A673 (cell line): ENCODE measurements around the gene LRRC8A. TPM values are rescaled to one million over a fixed set of nuclear protein-coding genes. Genes with fewer than 3 reads are reported as not detected.

ENCODE experiments used
- Bru-seq: library from RNA; stranded (reverse); fragments of 400-500 nt; gene quantifications from one replicate; lab custom pipeline; 2021; lab: Mats Ljungman, UMichigan
- BruChase-seq, 2 experiments: library from RNA; stranded (reverse); fragments of 400-500 nt; gene quantifications; one replicate each; lab custom pipeline; 2021; lab: Mats Ljungman, UMichigan
- BruUV-seq: library from RNA; stranded (reverse); fragments of 400-500 nt; replicated peaks from 2 replicates; lab custom pipeline; 2021; lab: Mats Ljungman, UMichigan
- CTCF ChIA-PET: fragments of 300-600 bp; sonication (Branson Sonifier 250); formaldehyde crosslinking; loops from one replicate; lab custom pipeline; 2022; ENCODE audit warnings: antibody characterized with exemption; lab: Charles Lee
- POLR2A ChIA-PET: fragments of 300-600 bp; sonication (Branson Sonifier 250); formaldehyde crosslinking; loops from one replicate; lab custom pipeline; 2022; ENCODE audit warnings: antibody characterized with exemption; ENCODE audit not compliant: low non-redundant PET; lab: Charles Lee
- DNase-seq: peaks from one replicate; pipeline ENCODE4 v3.0.0-alpha.2; 2015; ENCODE audit warnings: low spot score
- H3K27ac ChIP-seq: fragments of 200-600 bp; sonication (generic); 2 replicates; pipeline ENCODE4 v1.5.1; 2016; ENCODE audit warnings: mixed run types, low read depth, mild to moderate bottlenecking, mixed read lengths, antibody characterized with exemption, low read length; ENCODE audit not compliant: poor library complexity, severe bottlenecking
- H3K27me3 ChIP-seq: fragments of 200-600 bp; sonication (generic); replicated peaks from 2 replicates; pipeline ENCODE4 v1.6.1; 2017; ENCODE audit warnings: mixed run types, low read depth, mild to moderate bottlenecking, mixed read lengths, antibody characterized with exemption, low read length; ENCODE audit not compliant: insufficient read depth, poor library complexity
- H3K36me3 ChIP-seq: fragments of 200-600 bp; sonication (generic); 2 replicates; pipeline ENCODE4 v1.6.1; 2016; ENCODE audit warnings: mixed run types, mild to moderate bottlenecking, mixed read lengths, antibody characterized with exemption, low read length; ENCODE audit not compliant: insufficient read depth, poor library complexity, severe bottlenecking
- H3K4me1 ChIP-seq: fragments of 200-600 bp; sonication (generic); 2 replicates; pipeline ENCODE4 v1.6.1; 2017; ENCODE audit warnings: mixed run types, mild to moderate bottlenecking, mixed read lengths, antibody characterized with exemption, low read length; ENCODE audit not compliant: insufficient read depth, poor library complexity, severe bottlenecking
- H3K4me3 ChIP-seq: fragments of 200-600 bp; sonication (generic); 2 replicates; pipeline ENCODE4 v1.5.1; 2016; ENCODE audit warnings: low read depth, mixed run types, mild to moderate bottlenecking, mixed read lengths, low read length; ENCODE audit not compliant: poor library complexity, severe bottlenecking
- H3K9me3 ChIP-seq: fragments of 200-600 bp; sonication (generic); 2 replicates; pipeline ENCODE4 v1.6.1; 2016; ENCODE audit warnings: mixed run types, low read depth, mild to moderate bottlenecking, mixed read lengths, antibody characterized with exemption, low read length; ENCODE audit not compliant: poor library complexity, severe bottlenecking
- EZH2 ChIP-seq: fragments of 200-600 bp; sonication (generic); IDR thresholded peaks from 2 replicates; pipeline ENCODE4 v1.6.1; 2017; ENCODE audit warnings: borderline replicate concordance, low read depth, mild to moderate bottlenecking, mixed read lengths, antibody characterized with exemption, low read length; ENCODE audit not compliant: poor library complexity, severe bottlenecking
- intact Hi-C: fragments of 100-400 bp; cut with micrococcal nuclease; formaldehyde crosslinking; loops from one replicate; pipeline ENCODE4 v1.10.0; 2022; ENCODE audit not compliant: unreplicated experiment
- long read RNA-seq: library from polyadenylated mRNA; stranded (forward); transcript quantifications from one replicate; pipeline ENCODE4 v2.0.0, GENCODE V29; 2022
- total RNA-seq: library from RNA; stranded (reverse); gene quantifications from 2 replicates; pipeline ENCODE4 v1.2.3, GENCODE V29; 2021
- TF ChIP-seq, protein P1 (sequence below): fragments of 300-800, 200-600 bp; sonication (generic); conservative IDR thresholded peaks from 2 replicates; pipeline ENCODE4 v1.5.1; 2017; ENCODE audit warnings: low read depth, mild to moderate bottlenecking, antibody characterized with exemption, low read length, moderate library complexity, mixed read lengths

Gene LRRC8A
- total RNA-seq = 53.6 and 56.8 TPM in 2 replicates
- percentile 69 among the genes with signal in this experiment for Bru-seq, nascent RNA
- BruChase-seq, experiment 1, labeled RNA remaining after a 2-hour chase = percentile 68 among the genes with signal in this experiment
- percentile 76 among the genes with signal in this experiment for BruChase-seq, experiment 2, labeled RNA remaining after a 6-hour chase
- long read RNA-seq, full-length matches to known transcripts = 143 of 199 reads
- long read RNA-seq, partial matches to known transcripts = 25 of 199 reads
- long read RNA-seq, other reads (novel, unspliced or antisense) = 31 of 199 reads

DNA sequence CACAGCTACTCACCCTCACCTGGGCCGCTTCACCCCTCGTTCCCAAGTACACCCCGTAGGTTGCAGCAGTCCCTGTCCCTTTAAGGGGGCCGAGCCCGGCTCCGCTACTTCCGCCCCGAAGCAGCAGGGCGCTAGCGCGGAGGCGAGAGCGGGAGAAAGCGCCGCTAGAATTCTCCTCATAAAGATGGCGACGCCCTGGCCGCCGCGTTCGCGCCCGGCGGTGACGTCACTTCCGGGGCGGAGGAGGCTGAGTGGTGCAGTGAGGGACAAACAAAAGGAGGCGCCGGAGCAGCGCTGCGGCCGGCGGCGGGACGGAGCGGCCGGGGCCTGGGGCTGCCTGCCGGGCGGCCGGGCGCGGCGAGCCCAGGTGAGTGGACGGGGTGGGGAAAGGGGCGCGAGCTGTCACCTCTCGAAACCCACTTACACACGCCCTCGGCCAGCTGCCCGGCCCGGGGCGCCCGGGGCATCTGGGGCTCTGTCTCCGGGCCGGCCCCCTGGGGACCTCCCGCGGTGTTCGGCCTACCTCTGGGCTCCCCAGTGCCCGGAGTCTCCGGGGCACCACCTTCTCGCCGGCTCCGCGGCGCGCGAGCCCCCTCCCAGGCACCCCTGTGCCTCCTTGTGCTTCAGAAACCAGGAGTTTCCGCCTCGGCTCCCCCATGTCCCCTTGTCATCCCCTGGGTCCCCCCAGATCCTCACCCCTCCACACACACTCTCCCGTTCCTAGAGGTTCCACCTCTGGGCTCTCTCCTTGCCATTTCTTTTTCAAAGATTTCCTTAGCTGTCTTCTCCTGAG is at the start of gene LRRC8A, which contains the start of gene KYAT1:
LRRC8A (plus strand) TSS at position 250 of the 793 bp plus-strand sequence. CDS start 25,032 bp downstream, outside the sequence.
KYAT1 (minus strand) TSS at position 67 of the 793 bp plus-strand sequence. CDS start 36,545 bp downstream, outside the sequence.
- H3K27me3 ChIP-seq = no peaks in the 10 kb centered on the region
- H3K4me1 ChIP-seq = peaks cover 9% of the 10 kb centered on the region
- no TSS peak for BruUV-seq
- peak; percentile 99 for DNase-seq
- ChIA-PET POLR2A (no interaction called here), CTCF (no interaction called here)
- TF ChIP-seq EZH2 = no peak
- H3K36me3 ChIP-seq = peaks cover 4% of the 10 kb centered on the region
- no peaks in the 10 kb centered on the region for H3K9me3 ChIP-seq
- H3K27ac ChIP-seq = peak within 1 kb of the TSS; percentile 96
- intact Hi-C loops = loop anchor here (5.0 kb wide), 1 partner anchor 40 kb away; the partner anchor contains the start of gene PHYHD1
- peak within 1 kb of the TSS; percentile 96 for H3K4me3 ChIP-seq

DNA sequence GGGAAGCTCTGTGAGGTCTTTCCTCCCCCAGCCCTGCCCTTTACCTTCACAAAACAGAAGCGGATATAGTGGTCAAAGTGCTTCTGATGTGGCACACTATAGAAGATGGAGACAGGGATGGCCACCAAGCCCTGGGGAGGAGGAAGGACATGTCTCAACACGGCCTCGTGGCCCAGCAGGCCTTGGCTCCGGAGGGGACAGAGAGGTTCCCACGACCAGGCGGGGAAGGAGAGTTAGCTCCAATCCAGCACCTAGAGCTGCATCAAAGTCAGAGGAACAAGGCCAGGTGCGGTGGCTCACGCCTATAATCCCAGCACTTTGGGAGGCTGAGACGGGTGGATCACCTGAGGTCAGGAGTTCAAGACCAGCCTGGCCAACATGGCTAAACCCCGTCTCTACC is 48.2 kb upstream of the LRRC8A start:
- no peak overlapping the region for H3K27ac ChIP-seq
- H3K27me3 ChIP-seq = no peaks in the 10 kb centered on the region
- no peak for DNase-seq
- H3K4me3 ChIP-seq = no peak overlapping the region
- peaks cover 3% of the 10 kb centered on the region for H3K36me3 ChIP-seq
- peaks cover 4% of the 10 kb centered on the region for H3K4me1 ChIP-seq
- H3K9me3 ChIP-seq = no peaks in the 10 kb centered on the region
- BruUV-seq = no TSS peak
- CTCF ChIA-PET = no interaction called here
- POLR2A ChIA-PET = no interaction called here
- no peak for TF ChIP-seq EZH2
- TF ChIP-seq, protein P1, sequence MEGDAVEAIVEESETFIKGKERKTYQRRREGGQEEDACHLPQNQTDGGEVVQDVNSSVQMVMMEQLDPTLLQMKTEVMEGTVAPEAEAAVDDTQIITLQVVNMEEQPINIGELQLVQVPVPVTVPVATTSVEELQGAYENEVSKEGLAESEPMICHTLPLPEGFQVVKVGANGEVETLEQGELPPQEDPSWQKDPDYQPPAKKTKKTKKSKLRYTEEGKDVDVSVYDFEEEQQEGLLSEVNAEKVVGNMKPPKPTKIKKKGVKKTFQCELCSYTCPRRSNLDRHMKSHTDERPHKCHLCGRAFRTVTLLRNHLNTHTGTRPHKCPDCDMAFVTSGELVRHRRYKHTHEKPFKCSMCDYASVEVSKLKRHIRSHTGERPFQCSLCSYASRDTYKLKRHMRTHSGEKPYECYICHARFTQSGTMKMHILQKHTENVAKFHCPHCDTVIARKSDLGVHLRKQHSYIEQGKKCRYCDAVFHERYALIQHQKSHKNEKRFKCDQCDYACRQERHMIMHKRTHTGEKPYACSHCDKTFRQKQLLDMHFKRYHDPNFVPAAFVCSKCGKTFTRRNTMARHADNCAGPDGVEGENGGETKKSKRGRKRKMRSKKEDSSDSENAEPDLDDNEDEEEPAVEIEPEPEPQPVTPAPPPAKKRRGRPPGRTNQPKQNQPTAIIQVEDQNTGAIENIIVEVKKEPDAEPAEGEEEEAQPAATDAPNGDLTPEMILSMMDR = no peak
- intact Hi-C loops = no loop called here

DNA sequence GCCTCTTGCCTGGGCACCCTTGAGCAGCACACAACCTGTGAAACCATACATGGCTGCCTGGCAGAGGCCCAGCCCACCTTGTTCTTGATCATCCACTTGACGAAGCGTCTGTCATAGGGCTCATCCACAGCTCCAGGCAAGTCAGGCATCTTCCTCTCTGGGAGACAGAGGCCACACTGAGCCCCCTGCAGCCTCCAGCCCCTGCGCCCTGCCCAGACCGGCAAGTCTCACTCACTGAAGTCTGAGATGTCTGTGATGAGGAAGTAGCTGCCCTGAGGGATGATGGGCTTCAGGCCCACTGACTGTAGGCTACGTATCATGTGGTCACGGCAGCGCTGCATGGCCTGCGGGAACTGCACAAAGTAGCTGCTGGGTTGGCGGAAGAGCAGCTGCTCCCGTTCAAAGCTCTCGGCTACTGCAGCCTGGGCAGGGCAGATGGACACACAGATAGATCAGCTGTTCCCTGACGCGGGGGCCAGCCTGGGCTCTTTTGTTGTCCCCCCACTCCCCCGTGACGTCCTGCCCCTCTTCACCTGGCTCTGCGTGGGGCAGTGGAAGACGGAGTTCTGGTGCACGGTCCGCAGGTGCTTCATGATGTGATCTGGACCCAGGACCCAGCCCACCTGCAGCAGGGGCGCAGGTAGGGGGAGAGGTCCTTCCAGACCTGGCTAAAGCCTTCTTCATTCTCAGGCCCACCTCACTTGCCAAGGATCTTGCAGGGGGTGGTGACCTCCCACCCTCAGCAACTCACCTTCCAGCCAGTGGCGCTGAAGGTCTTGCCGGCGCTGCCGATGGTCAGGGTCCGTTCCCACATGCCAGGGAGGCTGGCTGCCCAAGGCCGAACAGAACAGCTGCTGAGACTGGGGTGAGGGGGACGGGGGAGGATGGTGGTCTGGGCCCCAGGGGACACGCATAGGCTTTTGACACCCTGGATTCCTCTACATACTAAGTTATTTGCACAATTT is 46.4 kb upstream of the LRRC8A start:
- H3K27me3 ChIP-seq = no peaks in the 10 kb centered on the region
- DNase-seq = no peak
- ChIA-PET POLR2A (interaction anchor here (0.6 kb wide), 1 partner anchor 93 kb away, joined by 3 read pairs; no protein-coding TSS in a partner anchor), CTCF (no interaction called here)
- intact Hi-C loops = no loop called here
- no peak overlapping the region for H3K27ac ChIP-seq
- H3K4me1 ChIP-seq = no peaks in the 10 kb centered on the region
- TF ChIP-seq, protein P1 = no peak
- TF ChIP-seq EZH2 = no peak
- BruUV-seq = no TSS peak
- H3K9me3 ChIP-seq = no peaks in the 10 kb centered on the region
- no peak overlapping the region for H3K4me3 ChIP-seq
- peaks cover 3% of the 10 kb centered on the region for H3K36me3 ChIP-seq
